Measurements from ENCODE around the gene IDH3G.

The IDH3G gene

DNA sequence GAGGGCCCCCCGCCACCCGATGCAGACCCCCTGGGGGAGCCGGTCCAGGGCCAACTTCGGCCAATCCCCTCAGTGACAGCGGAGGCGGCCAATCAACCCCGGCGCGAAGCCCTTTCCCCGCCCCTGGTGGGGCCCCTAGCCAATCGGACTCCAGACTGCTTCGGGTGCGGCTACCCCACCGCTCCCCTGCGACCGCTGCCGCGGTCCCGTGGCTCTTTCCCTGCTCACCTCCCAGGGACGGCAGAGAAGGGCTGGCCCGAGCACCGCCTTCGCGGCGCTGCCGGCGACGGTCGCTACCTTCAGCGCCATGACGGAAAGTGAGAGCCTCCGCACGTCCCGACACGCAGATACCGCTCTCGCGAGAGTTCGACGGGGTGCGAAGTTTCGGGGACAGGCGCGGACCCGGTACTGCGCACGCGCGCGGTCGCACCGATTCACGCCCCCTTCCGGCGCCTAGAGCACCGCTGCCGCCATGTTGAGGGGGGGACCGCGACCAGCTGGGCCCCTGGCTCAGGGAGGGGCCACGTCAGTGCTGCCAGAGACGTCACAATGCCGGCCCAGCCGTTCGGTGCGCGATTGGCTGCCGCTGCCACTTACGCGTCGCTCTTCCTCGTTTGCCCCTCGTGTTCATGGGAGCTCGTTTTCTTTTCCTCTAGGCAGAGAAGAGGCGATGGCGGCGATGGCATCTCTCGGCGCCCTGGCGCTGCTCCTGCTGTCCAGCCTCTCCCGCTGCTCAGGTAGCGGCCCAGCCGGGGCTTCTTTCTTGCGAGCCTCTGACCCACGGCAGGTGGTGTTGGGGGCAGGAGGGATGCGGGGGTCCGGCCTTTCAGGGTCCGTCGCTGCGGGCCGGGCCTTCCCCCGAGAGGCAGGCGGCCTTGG is at the start of gene IDH3G, which contains the start of gene SSR4:
TSS of gene IDH3G (minus strand) at position 358 of the 879 bp plus-strand sequence. CDS start at position 309, 49 bp downstream.
TSS of gene SSR4 (plus strand) at position 651 of the 879 bp plus-strand sequence. CDS start at position 671, 20 bp downstream.
- TF ChIP-seq GATA2 (IDR thresholded peaks at IDR 0.05; ENCODE audit: low read depth, low read length) (no peak), GATA3 (IDR thresholded peaks at IDR 0.05; ENCODE audit: low read depth, low read length) (no peak)

DNA sequence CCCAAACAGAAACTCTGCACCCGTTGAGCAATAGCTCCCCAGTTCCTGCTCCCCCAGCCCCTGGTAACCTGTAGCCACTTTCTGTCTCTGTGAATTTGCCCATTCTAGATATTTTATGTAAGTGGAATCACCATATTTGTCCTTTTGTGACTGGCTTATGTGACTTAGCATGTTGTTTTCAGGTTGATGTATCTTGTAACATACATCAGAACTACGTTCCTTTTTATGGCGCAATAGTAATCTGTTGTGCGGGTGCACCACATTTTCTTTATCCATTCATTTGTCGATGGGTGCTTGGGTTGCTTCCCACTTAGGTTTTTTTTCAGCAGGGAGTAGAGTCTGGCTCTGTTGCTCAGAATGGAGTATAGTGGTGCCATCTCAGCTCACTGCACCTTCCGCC is 42.7 kb upstream of the IDH3G start:
- TF ChIP-seq GATA3 (IDR thresholded peaks at IDR 0.05; ENCODE audit: low read depth, low read length) (no peak), GATA2 (IDR thresholded peaks at IDR 0.05; ENCODE audit: low read depth, low read length) (no peak)

DNA sequence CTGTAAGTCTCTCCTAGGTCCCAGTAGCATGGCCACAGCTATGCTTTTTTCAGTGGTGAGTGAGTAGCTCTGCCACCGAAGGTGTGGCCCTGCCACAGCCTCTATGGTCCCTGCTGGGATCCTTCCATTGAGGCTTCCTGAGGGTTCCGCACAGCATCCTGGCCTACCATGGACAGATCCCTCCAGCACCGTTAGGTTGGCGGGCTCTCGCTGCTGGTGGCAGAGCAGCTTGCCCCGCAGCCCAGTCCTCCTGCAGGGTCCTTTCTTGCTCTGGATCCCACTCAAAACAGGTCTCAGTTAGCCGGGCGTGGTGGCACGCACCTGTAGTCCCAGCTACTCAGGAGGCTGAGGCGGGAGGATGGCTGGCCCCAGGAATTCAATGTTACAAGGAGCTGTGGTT is 38.6 kb upstream of the IDH3G start:
- TF ChIP-seq GATA2 (IDR thresholded peaks at IDR 0.05; ENCODE audit: low read depth, low read length) = no peak
- TF ChIP-seq GATA3 (IDR thresholded peaks at IDR 0.05; ENCODE audit: low read depth, low read length) = no peak

DNA sequence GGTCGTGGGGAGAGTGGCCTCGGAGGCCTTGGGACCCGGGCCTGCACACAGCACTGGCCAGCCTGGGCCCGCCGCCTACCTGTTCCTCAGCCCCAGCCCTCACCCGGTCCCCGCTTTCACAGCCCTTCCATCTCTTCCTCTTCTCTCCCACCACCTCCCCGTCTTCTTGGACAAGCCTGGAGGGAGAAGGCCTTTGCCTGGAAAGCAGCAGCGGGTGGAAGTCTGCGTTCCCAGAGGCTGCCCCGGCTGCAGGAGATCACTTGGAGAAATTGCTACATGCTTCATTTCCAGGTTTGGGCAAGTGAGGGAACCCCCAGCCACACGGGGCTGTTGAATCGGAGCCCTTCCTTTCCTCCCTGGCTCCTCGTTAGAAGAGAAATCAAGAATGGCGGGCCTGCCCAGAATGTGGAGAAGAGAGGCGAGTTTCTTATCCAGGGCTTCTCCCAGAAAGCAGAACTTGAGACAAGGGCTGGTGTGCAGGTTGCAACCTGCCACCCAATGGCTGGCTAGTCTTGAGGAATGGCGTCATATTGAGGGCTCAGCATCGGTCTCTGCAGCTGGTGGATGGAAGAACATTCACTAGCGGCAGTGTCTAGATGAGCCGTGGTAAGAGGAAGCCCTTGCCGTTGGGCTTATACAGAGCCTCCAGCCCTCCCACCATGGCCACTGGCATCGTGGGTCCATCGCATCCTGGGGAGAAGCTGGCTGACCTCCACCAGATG is 37.4 kb upstream of the IDH3G start:
- TF ChIP-seq GATA2 (IDR thresholded peaks at IDR 0.05; ENCODE audit: low read depth, low read length) (no peak), GATA3 (IDR thresholded peaks at IDR 0.05; ENCODE audit: low read depth, low read length) (no peak)

DNA sequence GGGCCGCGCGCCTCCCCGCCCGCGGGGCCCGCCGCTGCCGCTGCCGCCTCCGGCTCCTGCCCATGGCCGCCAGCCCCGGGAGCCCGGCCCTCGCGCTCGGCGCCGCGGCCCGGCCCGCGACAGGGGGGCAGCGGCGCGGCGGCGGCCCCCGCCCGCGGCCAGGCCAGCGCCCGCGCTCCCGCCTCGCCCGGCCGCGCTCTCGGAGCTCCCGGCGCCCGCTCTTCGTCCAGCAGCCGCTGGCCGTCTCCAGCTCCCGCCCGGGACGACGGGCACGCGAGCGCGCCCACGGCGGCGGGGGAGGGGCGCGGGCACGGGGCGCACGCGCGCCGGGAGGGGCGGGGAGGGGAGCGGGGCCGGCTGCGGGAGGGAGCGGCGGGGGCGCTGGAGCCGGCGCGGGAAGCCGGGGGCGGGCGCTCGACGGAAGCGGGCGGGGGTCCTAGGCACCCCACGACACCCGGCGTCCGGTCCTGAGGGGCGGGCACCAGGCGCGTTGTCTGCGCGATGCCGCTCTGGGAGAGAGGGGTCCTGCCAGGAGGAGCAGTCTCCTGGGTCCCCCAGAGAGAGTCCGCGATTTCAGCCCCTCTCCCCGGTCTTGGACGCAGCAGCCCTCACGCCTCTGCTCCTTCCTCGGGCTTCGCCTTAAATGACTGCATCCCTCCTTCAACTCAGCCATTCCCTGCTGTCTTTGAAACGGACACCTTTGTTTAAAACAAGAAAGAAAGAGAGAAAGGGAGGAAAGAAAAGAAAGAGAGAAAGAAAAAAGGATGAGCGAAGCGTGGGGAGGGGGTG is 36.7 kb upstream of the IDH3G start:
- TF ChIP-seq GATA2 (IDR thresholded peaks at IDR 0.05; ENCODE audit: low read depth, low read length) (no peak), GATA3 (IDR thresholded peaks at IDR 0.05; ENCODE audit: low read depth, low read length) (no peak)

DNA sequence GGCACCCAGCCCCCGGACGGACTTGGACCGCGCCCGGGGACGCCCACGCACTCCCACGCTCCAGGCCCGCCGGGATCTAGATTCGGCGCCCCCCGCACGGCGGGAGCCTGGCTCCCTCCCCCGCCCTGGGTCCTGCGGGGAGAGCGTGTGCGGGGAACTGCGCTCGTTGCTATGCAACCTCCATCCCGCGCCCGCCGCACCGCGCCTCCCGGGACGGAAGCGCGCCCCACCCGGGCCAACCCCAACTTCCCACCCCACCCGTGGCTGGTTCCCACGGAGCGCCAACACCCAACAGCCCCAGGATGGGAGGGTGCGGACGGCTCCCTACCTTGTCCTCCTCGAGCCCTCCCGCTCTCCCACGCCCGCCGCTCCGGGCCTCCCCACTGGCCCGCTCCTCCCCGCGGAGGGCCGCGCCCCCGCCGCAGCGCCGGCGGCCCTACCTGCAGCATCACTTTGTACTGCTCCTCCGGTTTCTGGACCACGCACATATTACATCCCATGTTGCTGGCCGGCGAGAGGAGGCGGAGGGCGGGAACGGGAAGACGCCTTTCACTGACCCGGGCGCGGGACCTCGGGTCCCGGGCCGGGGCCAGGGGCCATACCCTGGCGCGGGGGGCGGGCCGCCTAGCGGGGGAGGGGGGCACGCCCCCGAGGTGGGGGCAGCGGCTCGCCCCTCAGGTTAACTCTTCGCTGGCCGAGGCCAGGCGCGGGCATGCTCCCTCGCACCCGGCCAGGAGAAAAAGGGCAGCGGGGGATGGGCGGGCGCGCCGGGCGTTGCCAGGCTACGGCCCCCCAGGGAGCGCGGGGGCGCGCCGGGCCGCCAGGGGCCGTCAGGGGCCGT is 35.8 kb upstream of the IDH3G start, which contains the start of gene PDZD4:
TSS of gene PDZD4 (minus strand) at position 746 of the 841 bp plus-strand sequence. CDS start at position 500, 246 bp downstream.
- TF ChIP-seq GATA2 (IDR thresholded peaks at IDR 0.05; ENCODE audit: low read depth, low read length) = no peak

DNA sequence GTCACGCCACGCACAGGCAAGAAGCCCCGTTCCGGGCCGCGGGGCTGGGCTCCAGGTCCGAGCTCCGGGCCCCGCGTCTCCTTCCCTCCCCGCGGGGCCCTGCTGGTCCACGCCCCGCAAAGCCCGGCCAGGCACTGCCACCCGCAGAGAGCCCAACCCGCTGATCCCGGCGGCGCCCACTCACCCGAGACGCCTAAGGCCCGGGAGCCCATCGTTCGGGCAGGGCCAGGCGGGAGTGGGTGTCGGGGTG is 35.3 kb upstream of the IDH3G start:
- no peak for TF ChIP-seq GATA3 (IDR thresholded peaks at IDR 0.05; ENCODE audit: low read depth, low read length)
- TF ChIP-seq GATA2 (IDR thresholded peaks at IDR 0.05; ENCODE audit: low read depth, low read length) = no peak

DNA sequence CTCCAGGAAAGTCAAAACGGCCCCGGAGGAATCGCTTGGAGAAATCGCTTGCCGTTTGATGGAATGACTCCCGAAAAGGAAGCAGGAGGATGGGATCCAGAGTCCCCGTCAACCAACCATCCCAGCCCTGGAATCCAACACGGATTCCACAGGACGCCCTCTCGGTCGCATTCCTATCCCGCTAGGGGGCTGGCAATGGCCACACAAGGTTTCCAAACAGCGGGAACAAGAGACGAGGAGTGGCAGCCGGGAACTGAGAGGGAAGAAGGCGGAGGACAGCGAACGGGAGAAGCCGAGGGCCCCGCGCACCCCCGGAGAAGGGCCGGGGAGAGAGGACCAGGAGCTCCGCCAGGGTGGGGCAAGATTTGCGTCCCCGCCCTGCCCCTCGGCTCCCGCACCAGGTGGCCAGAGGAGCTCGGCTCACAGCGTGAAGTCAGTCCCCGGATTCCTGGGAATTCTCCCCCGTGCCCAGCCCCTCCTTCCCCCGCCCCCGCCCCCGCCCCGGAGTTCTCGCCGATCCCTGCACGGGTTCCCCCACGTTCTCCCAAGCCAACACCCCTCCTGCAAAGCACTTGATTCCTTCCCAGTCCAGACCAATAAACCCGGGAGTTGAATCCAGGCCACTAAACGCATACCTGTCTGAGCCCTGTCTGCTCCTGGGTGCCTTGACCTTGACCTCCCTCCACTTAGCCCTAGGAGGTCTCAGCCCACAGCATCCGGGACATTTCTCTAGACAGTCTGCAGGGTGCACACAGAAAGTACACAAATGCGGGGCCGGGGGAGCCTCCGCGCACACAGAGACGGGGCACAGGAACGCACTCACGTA is 34.8 kb upstream of the IDH3G start:
- TF ChIP-seq GATA3 (IDR thresholded peaks at IDR 0.05; ENCODE audit: low read depth, low read length) (no peak), GATA2 (IDR thresholded peaks at IDR 0.05; ENCODE audit: low read depth, low read length) (no peak)

DNA sequence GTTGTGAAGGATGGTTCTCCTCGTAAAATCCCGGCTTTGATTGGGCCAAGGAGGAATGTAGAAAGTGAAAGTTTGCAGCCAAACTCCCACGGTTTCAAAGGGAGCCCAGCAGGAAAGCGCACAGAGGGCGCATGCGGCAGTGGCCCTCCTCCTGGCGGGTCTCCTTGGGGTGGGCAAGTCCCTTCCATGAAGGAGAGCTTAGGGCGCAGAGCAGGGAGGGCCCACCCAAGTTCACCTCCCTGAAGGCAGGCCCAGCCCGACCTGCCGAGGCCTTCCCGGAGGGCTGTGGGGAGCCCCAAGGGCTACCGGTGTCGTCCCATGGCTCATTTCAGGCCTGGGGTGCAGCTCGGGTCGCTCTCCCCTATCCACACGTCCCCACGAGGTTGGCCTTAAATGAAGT is 34.1 kb upstream of the IDH3G start:
- no peak for TF ChIP-seq GATA2 (IDR thresholded peaks at IDR 0.05; ENCODE audit: low read depth, low read length)
- TF ChIP-seq GATA3 (IDR thresholded peaks at IDR 0.05; ENCODE audit: low read depth, low read length) = no peak

DNA sequence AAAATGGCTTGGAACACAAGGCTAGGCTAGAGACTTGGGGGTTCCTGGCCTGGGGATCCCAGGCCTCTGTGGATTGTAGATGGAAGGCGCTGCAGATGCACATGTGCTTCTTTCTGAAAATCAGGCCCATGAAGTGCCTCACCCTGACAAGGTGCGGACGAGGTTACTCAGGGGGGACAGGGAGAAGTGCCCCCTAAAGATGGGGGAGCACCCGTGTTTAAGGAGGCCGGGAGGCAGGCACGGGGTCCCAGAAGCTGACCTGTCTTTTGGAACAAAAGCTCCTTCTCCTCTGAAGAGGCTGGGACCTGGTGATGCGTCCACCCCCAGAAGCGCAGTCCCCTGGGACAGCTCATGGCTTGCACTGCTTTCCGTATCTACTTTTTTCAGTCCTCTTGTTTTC is 33.7 kb upstream of the IDH3G start:
- no peak for TF ChIP-seq GATA2 (IDR thresholded peaks at IDR 0.05; ENCODE audit: low read depth, low read length)
- TF ChIP-seq GATA3 (IDR thresholded peaks at IDR 0.05; ENCODE audit: low read depth, low read length) = no peak

DNA sequence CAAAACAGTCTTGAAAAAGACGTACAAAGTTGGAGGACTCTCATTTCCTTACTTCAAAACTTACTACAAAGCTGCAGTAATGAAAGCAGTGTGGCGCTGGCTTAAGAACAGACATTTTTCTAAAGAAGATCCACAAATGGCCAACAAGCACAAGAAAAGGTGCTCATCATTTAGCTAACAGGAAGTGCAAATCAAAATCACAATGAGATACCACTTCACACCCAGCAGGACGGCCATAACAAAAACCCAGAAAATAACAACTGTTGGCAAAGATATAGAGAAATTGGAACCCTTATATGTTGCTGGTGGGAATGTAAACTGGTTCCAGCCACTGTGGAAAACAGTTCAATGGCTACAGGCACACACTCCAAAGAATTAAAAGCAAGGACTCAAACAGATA is 32.8 kb upstream of the IDH3G start:
- no peak for TF ChIP-seq GATA3 (IDR thresholded peaks at IDR 0.05; ENCODE audit: low read depth, low read length)
- no peak for TF ChIP-seq GATA2 (IDR thresholded peaks at IDR 0.05; ENCODE audit: low read depth, low read length)

DNA sequence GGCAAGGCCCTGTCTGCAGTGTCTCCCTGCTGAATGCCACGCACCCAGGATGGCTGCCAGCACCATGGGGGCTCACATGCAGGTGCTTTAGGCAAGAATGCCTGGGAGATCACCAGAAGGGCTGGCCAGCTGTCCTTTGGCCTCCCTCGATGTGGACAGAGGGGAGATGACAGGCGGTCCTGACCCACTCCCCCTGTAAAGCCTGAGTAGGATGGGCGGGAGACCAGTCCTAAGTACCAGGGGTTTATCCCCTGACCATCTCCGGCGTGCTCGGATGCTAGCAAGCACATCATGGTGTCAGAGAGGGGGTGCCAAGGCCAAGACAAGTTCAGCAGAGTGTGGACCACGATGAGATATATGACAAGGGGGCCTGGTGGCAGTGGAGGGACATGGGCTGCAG is 30.9 kb upstream of the IDH3G start:
- TF ChIP-seq GATA3 (IDR thresholded peaks at IDR 0.05; ENCODE audit: low read depth, low read length) = no peak
- no peak for TF ChIP-seq GATA2 (IDR thresholded peaks at IDR 0.05; ENCODE audit: low read depth, low read length)

DNA sequence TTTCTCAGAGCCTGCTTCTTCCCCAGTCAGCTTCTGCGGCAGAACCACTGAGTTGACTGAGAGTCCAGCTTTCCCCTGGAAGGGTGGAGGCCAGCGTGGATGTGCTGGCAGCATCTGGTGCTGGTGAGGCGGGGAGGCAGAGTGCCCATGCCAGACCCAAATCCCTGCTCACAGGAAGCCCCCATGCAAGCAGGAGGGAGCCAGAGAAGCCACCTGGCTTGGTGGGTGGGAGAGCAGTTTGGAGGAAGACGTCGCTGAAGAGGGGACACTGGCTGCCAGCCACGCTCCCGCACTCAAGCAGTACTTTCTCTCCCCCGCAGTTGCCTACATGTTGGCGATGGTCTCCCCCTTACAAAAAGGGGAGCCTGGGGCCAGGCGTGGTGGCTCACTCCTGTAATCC is 30.2 kb upstream of the IDH3G start:
- TF ChIP-seq GATA2 (IDR thresholded peaks at IDR 0.05; ENCODE audit: low read depth, low read length) (no peak), GATA3 (IDR thresholded peaks at IDR 0.05; ENCODE audit: low read depth, low read length) (no peak)
